Measurements from ENCODE around the gene FAM228B.

The FAM228B gene

GRCh38 chr2:24179683-24180082, 56.4 kb downstream of the FAM228B start:
- H3K4me3 ChIP-seq (ENCODE audit: low read depth, low read length): no peak overlapping the region
- DNase-seq (ENCODE audit: low read depth): peak; percentile 86

GRCh38 chr2:24181849-24182248, 58.6 kb downstream of the FAM228B start:
- peak; percentile 31 for DNase-seq (ENCODE audit: low read depth)
- no peak overlapping the region for H3K4me3 ChIP-seq (ENCODE audit: low read depth, low read length)
- TF ChIP-seq CTCF (IDR thresholded peaks at IDR 0.05; ENCODE audit: low read depth, low read length) (no peak), MAX (IDR thresholded peaks at IDR 0.05; ENCODE audit: low read depth, low read length) (no peak), POLR2A (IDR thresholded peaks at IDR 0.05; ENCODE audit: extremely low read depth, insufficient read length) (no peak), MYC (IDR thresholded peaks at IDR 0.05; ENCODE audit: low read depth, low read length) (no peak)

More at GRCh38 chr2:24179683-24180082, 56.4 kb downstream of the FAM228B start:
- no peak for TF ChIP-seq MAX (IDR thresholded peaks at IDR 0.05; ENCODE audit: low read depth, low read length)

- no peak overlapping the region for H3K4me3 ChIP-seq (ENCODE audit: low read depth, low read length)
- no peak for DNase-seq (ENCODE audit: low read depth)
- no peak for TF ChIP-seq MAX (IDR thresholded peaks at IDR 0.05; ENCODE audit: low read depth, low read length)
- no peak for TF ChIP-seq POLR2A (IDR thresholded peaks at IDR 0.05; ENCODE audit: extremely low read depth, insufficient read length)
- no peak for TF ChIP-seq MYC (IDR thresholded peaks at IDR 0.05; ENCODE audit: low read depth, low read length)
- no peak for TF ChIP-seq CTCF (IDR thresholded peaks at IDR 0.05; ENCODE audit: low read depth, low read length)
Measured at GRCh38 chr2:24182507-24182906, 59.2 kb downstream of the FAM228B start.

- no peak for DNase-seq (ENCODE audit: low read depth)
- H3K4me3 ChIP-seq (ENCODE audit: low read depth, low read length): no peak overlapping the region
- TF ChIP-seq CTCF (IDR thresholded peaks at IDR 0.05; ENCODE audit: low read depth, low read length) (no peak), POLR2A (IDR thresholded peaks at IDR 0.05; ENCODE audit: extremely low read depth, insufficient read length) (no peak), MYC (IDR thresholded peaks at IDR 0.05; ENCODE audit: low read depth, low read length) (no peak), MAX (IDR thresholded peaks at IDR 0.05; ENCODE audit: low read depth, low read length) (no peak)
Measured at GRCh38 chr2:24183366-24184069, 60.2 kb downstream of the FAM228B start.

- no peak for DNase-seq (ENCODE audit: low read depth)
- TF ChIP-seq MYC (IDR thresholded peaks at IDR 0.05; ENCODE audit: low read depth, low read length) (no peak), MAX (IDR thresholded peaks at IDR 0.05; ENCODE audit: low read depth, low read length) (no peak), POLR2A (IDR thresholded peaks at IDR 0.05; ENCODE audit: extremely low read depth, insufficient read length) (no peak), CTCF (IDR thresholded peaks at IDR 0.05; ENCODE audit: low read depth, low read length) (no peak)
Measured at GRCh38 chr2:24189551-24189950, 66.3 kb downstream of the FAM228B start.

GRCh38 chr2:24190503-24190902, 67.2 kb downstream of the FAM228B start:
- TF ChIP-seq POLR2A (IDR thresholded peaks at IDR 0.05; ENCODE audit: extremely low read depth, insufficient read length): no peak
- no peak for TF ChIP-seq CTCF (IDR thresholded peaks at IDR 0.05; ENCODE audit: low read depth, low read length)
- no peak for TF ChIP-seq MAX (IDR thresholded peaks at IDR 0.05; ENCODE audit: low read depth, low read length)
- TF ChIP-seq MYC (IDR thresholded peaks at IDR 0.05; ENCODE audit: low read depth, low read length): no peak
- no peak for DNase-seq (ENCODE audit: low read depth)
- no peak overlapping the region for H3K4me3 ChIP-seq (ENCODE audit: low read depth, low read length)

More at GRCh38 chr2:24189551-24189950, 66.3 kb downstream of the FAM228B start:
- H3K4me3 ChIP-seq (ENCODE audit: low read depth, low read length): no peak overlapping the region

Data from NB4 (cell line).